ENCODE results near the gene VAMP8. TPM values are rescaled to one million over a fixed set of nuclear protein-coding genes. Genes with fewer than 3 reads are reported as not detected.

Gene VAMP8
- total RNA-seq = 3.1 and 3.8 TPM in 2 replicates
- long read RNA-seq = 0 reads

DNA sequence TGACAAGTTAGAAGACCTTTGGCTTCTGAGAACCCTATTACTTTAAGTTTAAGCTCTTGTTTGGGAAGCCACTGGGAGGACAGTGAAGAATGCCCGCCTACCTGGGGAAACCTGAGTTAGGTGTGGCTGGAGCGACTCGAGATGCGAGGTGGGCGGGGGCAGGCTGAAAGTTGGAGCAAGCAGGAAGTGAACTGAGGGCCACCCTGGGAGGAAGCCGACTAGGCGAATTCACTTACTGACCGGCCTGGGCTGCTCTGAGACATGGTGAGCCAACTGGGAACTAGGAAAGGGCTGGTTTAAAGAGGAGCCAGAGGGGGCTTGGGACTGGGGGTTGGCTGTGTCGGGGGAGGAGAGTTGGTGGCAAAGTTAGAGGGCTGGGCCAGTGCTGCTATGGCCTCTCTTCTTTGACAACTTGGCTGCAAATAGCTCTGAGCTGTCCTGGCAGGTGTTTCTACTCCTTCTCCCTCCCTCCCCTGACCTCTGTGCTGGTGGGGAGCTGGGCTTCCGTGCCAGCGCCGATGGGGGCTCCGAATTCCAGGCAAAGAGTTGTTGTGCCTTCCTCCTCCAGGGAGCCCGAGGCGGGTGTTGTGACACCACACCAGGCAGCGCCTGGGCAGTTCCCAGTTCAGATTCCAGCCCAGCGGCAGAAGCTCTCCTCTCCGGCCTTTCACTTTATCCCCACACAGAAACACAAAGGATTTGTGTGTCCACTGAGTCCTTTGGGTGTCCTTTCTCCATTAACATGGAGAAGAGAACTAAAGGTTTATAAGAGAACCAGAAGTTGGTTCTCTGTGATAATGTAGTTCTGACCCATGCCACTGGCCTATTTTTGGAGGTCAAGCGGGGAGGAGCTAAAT, at the start of gene VAMP8:
Gene VAMP8, plus strand, starts transcription at position 201 of the 857 bp plus-strand sequence. Its CDS starts 61 bp downstream, at position 262.
- DNase-seq (ENCODE audit: extremely low spot score, unreplicated experiment) = no peak
- TF ChIP-seq, protein P1, sequence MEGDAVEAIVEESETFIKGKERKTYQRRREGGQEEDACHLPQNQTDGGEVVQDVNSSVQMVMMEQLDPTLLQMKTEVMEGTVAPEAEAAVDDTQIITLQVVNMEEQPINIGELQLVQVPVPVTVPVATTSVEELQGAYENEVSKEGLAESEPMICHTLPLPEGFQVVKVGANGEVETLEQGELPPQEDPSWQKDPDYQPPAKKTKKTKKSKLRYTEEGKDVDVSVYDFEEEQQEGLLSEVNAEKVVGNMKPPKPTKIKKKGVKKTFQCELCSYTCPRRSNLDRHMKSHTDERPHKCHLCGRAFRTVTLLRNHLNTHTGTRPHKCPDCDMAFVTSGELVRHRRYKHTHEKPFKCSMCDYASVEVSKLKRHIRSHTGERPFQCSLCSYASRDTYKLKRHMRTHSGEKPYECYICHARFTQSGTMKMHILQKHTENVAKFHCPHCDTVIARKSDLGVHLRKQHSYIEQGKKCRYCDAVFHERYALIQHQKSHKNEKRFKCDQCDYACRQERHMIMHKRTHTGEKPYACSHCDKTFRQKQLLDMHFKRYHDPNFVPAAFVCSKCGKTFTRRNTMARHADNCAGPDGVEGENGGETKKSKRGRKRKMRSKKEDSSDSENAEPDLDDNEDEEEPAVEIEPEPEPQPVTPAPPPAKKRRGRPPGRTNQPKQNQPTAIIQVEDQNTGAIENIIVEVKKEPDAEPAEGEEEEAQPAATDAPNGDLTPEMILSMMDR (IDR thresholded peaks at IDR 0.05) = no peak
- no peaks in the 10 kb centered on the region for H3K36me3 Mint-ChIP-seq (ENCODE audit: unreplicated experiment)
- H3K27me3 Mint-ChIP-seq (ENCODE audit: unreplicated experiment) = peaks cover 6% of the 10 kb centered on the region
- peak within 1 kb of the TSS; percentile 84 for H3K27ac Mint-ChIP-seq (ENCODE audit: unreplicated experiment)
- peak within 1 kb of the TSS; percentile 27 for H3K4me3 Mint-ChIP-seq (ENCODE audit: unreplicated experiment)
- no peaks in the 10 kb centered on the region for H3K9me3 Mint-ChIP-seq (ENCODE audit: unreplicated experiment)
- peaks cover 48% of the 10 kb centered on the region for H3K4me1 Mint-ChIP-seq (ENCODE audit: unreplicated experiment)

DNA sequence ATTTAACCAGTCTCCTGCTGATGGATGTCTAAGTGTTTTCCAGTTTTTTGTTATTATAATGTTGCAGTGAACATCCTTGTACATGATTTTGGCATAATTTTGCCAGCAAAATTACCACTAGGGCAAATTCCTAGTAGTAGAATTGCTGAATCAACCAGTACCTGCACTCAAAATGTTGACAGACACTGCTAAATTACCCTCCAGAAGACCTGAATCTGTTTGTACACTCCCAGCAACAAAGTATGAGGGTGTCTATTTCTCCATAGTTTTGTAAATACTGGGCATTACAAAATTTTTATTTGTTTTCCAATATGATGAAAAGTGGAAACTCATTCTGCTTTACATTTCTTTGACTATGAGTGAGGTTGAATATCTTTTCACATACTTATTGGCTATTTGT, 49.6 kb upstream of the VAMP8 start:
- Mint-ChIP-seq H3K36me3 (ENCODE audit: unreplicated experiment) (no peaks in the 10 kb centered on the region), H3K4me3 (ENCODE audit: unreplicated experiment) (no peak overlapping the region), H3K27ac (ENCODE audit: unreplicated experiment) (no peak overlapping the region)

DNA sequence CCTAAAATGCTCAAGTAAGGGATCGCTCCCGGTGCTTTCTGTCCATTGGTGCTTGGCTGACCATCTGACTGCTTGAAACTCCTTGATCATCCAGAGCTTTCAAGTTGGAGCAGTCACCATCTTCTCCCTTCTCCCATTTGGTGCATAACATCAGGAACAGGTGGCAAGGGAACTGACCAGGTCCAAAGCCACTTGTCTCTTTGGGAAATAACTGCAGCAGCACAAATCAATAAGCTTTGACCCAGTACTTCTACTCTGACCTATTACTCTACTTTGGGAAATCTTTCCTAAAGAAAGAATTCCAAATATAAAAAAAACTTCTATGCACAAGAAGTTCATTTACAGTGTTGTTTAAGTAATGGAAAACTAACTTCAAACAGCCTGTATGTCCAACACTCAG, 49.0 kb upstream of the VAMP8 start:
- Mint-ChIP-seq H3K4me3 (ENCODE audit: unreplicated experiment) (no peak overlapping the region), H3K4me1 (ENCODE audit: unreplicated experiment) (peaks cover 15% of the 10 kb centered on the region), H3K27ac (ENCODE audit: unreplicated experiment) (no peak overlapping the region), H3K36me3 (ENCODE audit: unreplicated experiment) (no peaks in the 10 kb centered on the region), H3K27me3 (ENCODE audit: unreplicated experiment) (peaks cover 21% of the 10 kb centered on the region), H3K9me3 (ENCODE audit: unreplicated experiment) (no peaks in the 10 kb centered on the region)
- TF ChIP-seq, protein P1 (IDR thresholded peaks at IDR 0.05) = no peak
- DNase-seq (ENCODE audit: extremely low spot score, unreplicated experiment) = no peak

More for the DNA sequence above, 49.6 kb upstream of the VAMP8 start:
- Mint-ChIP-seq H3K9me3 (ENCODE audit: unreplicated experiment) (no peaks in the 10 kb centered on the region), H3K4me1 (ENCODE audit: unreplicated experiment) (peaks cover 18% of the 10 kb centered on the region), H3K27me3 (ENCODE audit: unreplicated experiment) (peaks cover 21% of the 10 kb centered on the region)
- DNase-seq (ENCODE audit: extremely low spot score, unreplicated experiment) = no peak
- TF ChIP-seq, protein P1 (IDR thresholded peaks at IDR 0.05) = no peak

DNA sequence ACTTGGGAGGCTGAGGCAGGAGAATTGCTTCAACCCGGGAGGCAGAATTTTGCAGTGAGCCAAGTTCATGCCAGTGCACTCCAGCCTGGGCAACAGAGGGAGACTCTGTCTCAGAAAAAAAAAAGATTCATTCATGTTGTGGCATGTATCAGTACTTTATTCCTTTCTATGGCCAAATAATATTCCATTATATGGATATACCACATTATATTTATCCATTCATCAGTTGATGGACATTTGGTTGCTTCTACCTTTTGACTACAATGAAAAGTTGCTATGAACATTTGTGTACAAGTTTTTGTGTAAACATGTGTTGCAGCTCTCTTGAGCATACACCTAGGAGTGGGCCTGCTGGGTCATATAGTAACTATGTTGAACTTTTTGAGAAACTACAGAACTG, 47.6 kb upstream of the VAMP8 start:
- H3K4me3 Mint-ChIP-seq (ENCODE audit: unreplicated experiment) = no peak overlapping the region
- H3K27ac Mint-ChIP-seq (ENCODE audit: unreplicated experiment) = no peak overlapping the region
- H3K9me3 Mint-ChIP-seq (ENCODE audit: unreplicated experiment) = no peaks in the 10 kb centered on the region
- peaks cover 2% of the 10 kb centered on the region for H3K4me1 Mint-ChIP-seq (ENCODE audit: unreplicated experiment)
- TF ChIP-seq, protein P1 (IDR thresholded peaks at IDR 0.05) = no peak
- DNase-seq (ENCODE audit: extremely low spot score, unreplicated experiment) = no peak
- peaks cover 21% of the 10 kb centered on the region for H3K27me3 Mint-ChIP-seq (ENCODE audit: unreplicated experiment)
- no peaks in the 10 kb centered on the region for H3K36me3 Mint-ChIP-seq (ENCODE audit: unreplicated experiment)

DNA sequence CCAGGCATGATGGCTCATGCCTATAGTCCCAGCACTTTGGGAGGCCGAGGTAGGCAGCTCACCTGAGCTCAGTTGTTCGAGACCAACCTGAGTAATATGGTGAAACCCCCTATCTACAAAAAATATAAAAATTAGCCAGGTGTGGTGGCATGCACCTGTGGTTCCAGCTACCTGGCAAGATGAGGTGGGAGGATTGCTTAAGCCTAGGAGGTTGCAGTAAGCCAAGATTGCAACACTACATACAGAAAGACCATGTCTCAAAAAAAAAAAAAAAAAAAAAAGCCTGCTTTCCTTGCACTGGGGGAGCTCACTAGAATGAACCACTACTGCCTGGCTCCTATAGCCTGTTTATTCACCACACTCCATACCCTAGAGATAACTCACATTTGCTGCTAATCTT, 45.8 kb upstream of the VAMP8 start:
- DNase-seq (ENCODE audit: extremely low spot score, unreplicated experiment) = no peak
- Mint-ChIP-seq H3K27me3 (ENCODE audit: unreplicated experiment) (peaks cover 20% of the 10 kb centered on the region), H3K4me3 (ENCODE audit: unreplicated experiment) (no peak overlapping the region), H3K4me1 (ENCODE audit: unreplicated experiment) (peaks cover 4% of the 10 kb centered on the region), H3K36me3 (ENCODE audit: unreplicated experiment) (peaks cover 2% of the 10 kb centered on the region), H3K27ac (ENCODE audit: unreplicated experiment) (no peak overlapping the region), H3K9me3 (ENCODE audit: unreplicated experiment) (no peaks in the 10 kb centered on the region)
- TF ChIP-seq, protein P1 (IDR thresholded peaks at IDR 0.05) = no peak

Data from osteocyte (in vitro differentiated cells).